SK-N-SH (cell line): ENCODE measurements around the gene NLRP1. TPM values are rescaled to one million over a fixed set of nuclear protein-coding genes. Genes with fewer than 3 reads are reported as not detected.

Source experiments
- CTCF ChIA-PET: fragments of 300-600, 350-600 bp; formaldehyde crosslinking; extraction: SDS; loops from one replicate; lab custom pipeline; 2021; lab: Yijun Ruan, JAX
- POLR2A ChIA-PET: fragments of 350-600 bp; sonication (Branson Sonifier 250); formaldehyde crosslinking; extraction: SDS; loops from one replicate; lab custom pipeline; 2020; ENCODE audit warnings: antibody characterized with exemption, inconsistent platforms; lab: Yijun Ruan, JAX
- DNase-seq: peaks from one replicate; pipeline ENCODE4 v3.0.0; 2012
- H2AFZ ChIP-seq: fragments of 200-600 bp; sonication (generic); 2 replicates; pipeline ENCODE4 v1.8.1; 2016; ENCODE audit warnings: antibody characterized with exemption, mild to moderate bottlenecking, low read depth
- H3F3A ChIP-seq: fragments of 200-600 bp; sonication (generic); replicated peaks from 2 replicates; pipeline ENCODE3; 2016; ENCODE audit warnings: antibody characterized with exemption, mild to moderate bottlenecking; ENCODE audit not compliant: insufficient read depth
- H3K27ac ChIP-seq, 2 experiments: fragments of 200-500 bp in 1 of 2; fragments of 200-600 bp in 1 of 2; sonication (Bioruptor generic) in 1 of 2; sonication (generic), shearing (Covaris generic) in 1 of 2; 2 replicates each; pipeline versions ENCODE4 v1.5.1 to v1.6.1; 2014 to 2016; ENCODE audit warnings: low read depth in 2 of 2, inconsistent platforms in 1 of 2, low read length in 1 of 2, mild to moderate bottlenecking in 1 of 2, mixed read lengths in 1 of 2
- H3K27me3 ChIP-seq: fragments of 200-600 bp; sonication (generic), shearing (Covaris generic); 2 replicates; pipeline ENCODE4 v1.6.1; 2016; ENCODE audit warnings: mixed run types; ENCODE audit not compliant: insufficient read depth
- H3K36me3 ChIP-seq, 2 experiments: fragments of 200-500 bp in 1 of 2; fragments of 200-600 bp in 1 of 2; sonication (Bioruptor generic) in 1 of 2; sonication (generic) in 1 of 2; replicated peaks in 1 of 2; 2 replicates each; pipeline versions ENCODE3 to v1.5.1; 2014 to 2016; ENCODE audit warnings: low read length in 1 of 2, mild to moderate bottlenecking in 1 of 2; ENCODE audit not compliant: insufficient read depth in 2 of 2, control insufficient read depth in 1 of 2
- H3K4me1 ChIP-seq, 2 experiments: fragments of 200-500 bp in 1 of 2; fragments of 200-600 bp in 1 of 2; sonication (Bioruptor generic) in 1 of 2; sonication (generic), shearing (Covaris generic) in 1 of 2; 2 replicates each; pipeline versions ENCODE4 v1.5.1 to v1.6.1; 2014 to 2016; ENCODE audit warnings: low read depth in 1 of 2, low read length in 1 of 2, mixed run types in 1 of 2; ENCODE audit not compliant: insufficient read depth in 2 of 2, control insufficient read depth in 1 of 2
- H3K4me2 ChIP-seq: fragments of 200-600 bp; sonication (generic), shearing (Covaris generic); 2 replicates; pipeline ENCODE4 v1.6.1; 2017; ENCODE audit warnings: mixed run types
- H3K4me3 ChIP-seq, 2 experiments: fragments of 200-500 bp in 1 of 2; fragments of 200-600 bp in 1 of 2; sonication (Bioruptor generic) in 1 of 2; sonication (generic), shearing (Covaris generic) in 1 of 2; 2 replicates each; pipeline versions ENCODE4 v1.5.1 to v1.8.1; 2014 to 2016; ENCODE audit warnings: low read depth in 2 of 2, inconsistent platforms in 1 of 2, low read length in 1 of 2, mild to moderate bottlenecking in 1 of 2, mixed read lengths in 1 of 2, moderate library complexity in 1 of 2
- H3K79me2 ChIP-seq: fragments of 200-600 bp; sonication (generic); 2 replicates; pipeline ENCODE4 v1.8.1; 2017; ENCODE audit warnings: mild to moderate bottlenecking; ENCODE audit not compliant: insufficient read depth
- H3K9ac ChIP-seq: fragments of 200-600 bp; sonication (generic); 2 replicates; pipeline ENCODE4 v1.6.1; 2017; ENCODE audit warnings: mixed run types
- H3K9me2 ChIP-seq: fragments of 200-600 bp; sonication (generic); 2 replicates; pipeline ENCODE4 v1.6.1; 2017; ENCODE audit warnings: mixed run types
- H3K9me3 ChIP-seq: fragments of 200-600 bp; sonication (generic); 2 replicates; pipeline ENCODE4 v1.6.1; 2017; ENCODE audit warnings: mixed run types, mild to moderate bottlenecking, moderate library complexity
- H4K20me1 ChIP-seq: fragments of 200-600 bp; sonication (generic); 2 replicates; pipeline ENCODE4 v1.6.1; 2017; ENCODE audit warnings: mild to moderate bottlenecking, mixed run types; ENCODE audit not compliant: insufficient read depth
- IRF3 ChIP-seq: fragments of 150-350 bp; IDR thresholded peaks from 2 replicates; pipeline ENCODE4 v1.6.1; 2016; ENCODE audit warnings: mild to moderate bottlenecking, low read depth, low read length
- JUND ChIP-seq: IDR thresholded peaks from 2 replicates; pipeline ENCODE4 v1.4.0; 2012
- MEF2A ChIP-seq: IDR thresholded peaks from 2 replicates; pipeline ENCODE4 v1.4.0; 2012; ENCODE audit warnings: low read depth, borderline replicate concordance
- RAD21 ChIP-seq: IDR thresholded peaks from 2 replicates; pipeline ENCODE4 v1.6.1; 2012; ENCODE audit warnings: mild to moderate bottlenecking, low read length
- RCOR1 ChIP-seq: fragments of 150-350 bp; IDR thresholded peaks from 2 replicates; pipeline ENCODE4 v1.6.1; 2017; ENCODE audit warnings: antibody characterized with exemption, low read length
- SIN3A ChIP-seq: IDR thresholded peaks from 2 replicates; pipeline ENCODE4 v1.6.1; 2012; ENCODE audit warnings: low read depth, mild to moderate bottlenecking, low read length, moderate library complexity, borderline replicate concordance
- SMC3 ChIP-seq: IDR thresholded peaks from 2 replicates; pipeline ENCODE4 v1.6.1; 2012; ENCODE audit warnings: low read depth, low read length, improper control_type of control experiment
- USF2 ChIP-seq: fragments of 150-350 bp; IDR thresholded peaks from 2 replicates; pipeline ENCODE4 v1.6.1; 2017; ENCODE audit warnings: antibody characterized with exemption, low read length, low read depth, borderline replicate concordance
- WGBS: methylation state at CpG from one replicate; pipeline ENCODE4 v1.1.6; 2017; ENCODE audit warnings: low lambda C conversion rate; 5-methylcytosine and 5-hydroxymethylcytosine counted together
- polyA plus RNA-seq, 3 experiments: library from polyadenylated mRNA; depleted of rRNA; stranded (reverse); fragments of >200 nt; gene quantifications; 2 replicates each; pipeline ENCODE4 v1.2.3, GENCODE V29; 2012

Gene NLRP1
- polyA plus RNA-seq, 1 of the 3 experiments (the other 2 are of a cell fraction) = 51.4 TPM

- ChIA-PET POLR2A (interaction anchor here (1.0 to 2.2 kb wide), 5 partner anchors 10 to 49 kb away, joined by 3 to 35 read pairs (median 6); partner anchors contain the start of genes C1QBP, DERL2, MIS12 and NUP88), CTCF (interaction anchor here (1.0 to 7.9 kb wide), 4 partner anchors 11 to 32 kb away, joined by 3 to 66 read pairs (median 4); partner anchors contain the start of gene C1QBP)
- Histone ChIP-seq H3K4me2 (peak overlapping the region; percentile 95), H4K20me1 (peaks cover 9% of the 10 kb centered on the region), H3K9me3 (no peaks in the 10 kb centered on the region), H3K27ac (peak overlapping the region; percentile 63 to 74), H3K79me2 (peaks cover 57% of the 10 kb centered on the region), H3K4me1 (peaks cover 0 to 13% of the 10 kb centered on the region in 2 experiments; a peak in 2 of 4 replicates), H3K36me3 (peaks cover 19 to 24% of the 10 kb centered on the region in 2 experiments), H3F3A (peaks cover 17% of the 10 kb centered on the region), H3K9me2 (no peaks in the 10 kb centered on the region), H3K27me3 (no peaks in the 10 kb centered on the region), H3K9ac (peak overlapping the region; percentile 74), H2AFZ (peak overlapping the region; percentile 80), H3K4me3 (peak overlapping the region; percentile 88 to 98)
- DNase-seq = peak; percentile 36
- TF ChIP-seq JUND (no peak), SMC3 (no peak), RCOR1 (no peak), IRF3 (no peak)
- WGBS = 1% methylated on average over 17 of the region's 17 CpGs
Measured at GRCh38 chr17:5468075-5468473, 116.2 kb downstream of the NLRP1 start.

GRCh38 chr17:5467416-5467815, 116.9 kb downstream of the NLRP1 start:
- ChIA-PET POLR2A (interaction anchor here (2.2 kb wide), 1 partner anchor 18 kb away, joined by 35 read pairs; the partner anchor contains the start of genes DERL2 and MIS12), CTCF (interaction anchor here (7.9 kb wide), 1 partner anchor 27 kb away, joined by 66 read pairs; the partner anchor contains the start of gene C1QBP)
- WGBS = 3% methylated on average over 8 of the region's 8 CpGs
- H3K79me2 ChIP-seq = peaks cover 63% of the 10 kb centered on the region
- peak overlapping the region; percentile 80; the same call in 1 of the 2 replicates for H2AFZ ChIP-seq
- peaks cover 0 to 13% of the 10 kb centered on the region in 2 experiments; a peak in 2 of 4 replicates for H3K4me1 ChIP-seq
- H3F3A ChIP-seq = peaks cover 13% of the 10 kb centered on the region
- no peaks in the 10 kb centered on the region for H3K9me2 ChIP-seq
- H3K4me3 ChIP-seq = peak overlapping the region; percentile 88 to 98
- peak overlapping the region; percentile 74 for H3K9ac ChIP-seq
- peak overlapping the region; percentile 95 for H3K4me2 ChIP-seq
- TF ChIP-seq RAD21 (no peak), USF2 (no peak), SIN3A (0 out of 2 replicates have a peak, but pooled peaks have one; percentile 6), MEF2A (no peak)
- DNase-seq = peak; percentile 54
- H3K27me3 ChIP-seq = no peaks in the 10 kb centered on the region
- peaks cover 12 to 17% of the 10 kb centered on the region in 2 experiments for H3K36me3 ChIP-seq
- H3K9me3 ChIP-seq = no peaks in the 10 kb centered on the region
- H4K20me1 ChIP-seq = peaks cover 14% of the 10 kb centered on the region
- peak overlapping the region; percentile 63 to 74; a peak in 3 of 4 replicates for H3K27ac ChIP-seq
